IPS DF 6.9 (cell line): ENCODE measurements around the gene BRIP1.
"Not testable (repeated sequence)": the region's sequence is repeated elsewhere in the genome, so short reads cannot be mapped to it uniquely, and the experiment has no call there.

Experiments
- DNase-seq: peaks from one replicate; pipeline ENCODE4 v3.0.0-alpha.2; 2013; ENCODE audit warnings: low read depth, low spot score
- H3K27ac ChIP-seq: one replicate; pipeline ENCODE4 v1.5.1; 2013; ENCODE audit warnings: low read length, control low read depth
- H3K27me3 ChIP-seq: 2 replicates; pipeline ENCODE4 v1.6.1; 2013; ENCODE audit warnings: mild to moderate bottlenecking, low read length; ENCODE audit not compliant: control insufficient read depth, insufficient read depth
- H3K36me3 ChIP-seq: 2 replicates; pipeline ENCODE4 v1.6.1; 2013; ENCODE audit warnings: low read length; ENCODE audit not compliant: control insufficient read depth, insufficient read depth
- H3K4me1 ChIP-seq: 2 replicates; pipeline ENCODE4 v1.6.1; 2013; ENCODE audit warnings: low read length; ENCODE audit not compliant: control insufficient read depth, insufficient read depth
- H3K4me3 ChIP-seq: 2 replicates; pipeline ENCODE4 v1.5.1; 2013; ENCODE audit warnings: mild to moderate bottlenecking, low read length
- H3K9me3 ChIP-seq: 2 replicates; pipeline ENCODE4 v1.6.1; 2013; ENCODE audit warnings: low read length, inconsistent platforms; ENCODE audit not compliant: control insufficient read depth, insufficient read depth
- WGBS: extraction: QIAGEN DNeasy Blood & Tissue Kit; methylation state at CpG from one replicate; pipeline ENCODE4 v1.1.7; 2013; ENCODE audit warnings: mixed read lengths, missing lambda C conversion rate; ENCODE audit not compliant: insufficient read length, insufficient coverage; 5-methylcytosine and 5-hydroxymethylcytosine counted together

BRIP1 gene

GRCh38 chr17:61734012-61734411, 129.3 kb downstream of the BRIP1 start:
- Histone ChIP-seq H3K4me3 (no peak overlapping the region), H3K36me3 (no peaks in the 10 kb centered on the region; the same call in 1 of the 2 replicates), H3K27ac (no peak overlapping the region), H3K27me3 (no peaks in the 10 kb centered on the region), H3K4me1 (no peaks in the 10 kb centered on the region), H3K9me3 (no peaks in the 10 kb centered on the region)
- no peak for DNase-seq
- WGBS: no CpG with 5 or more reads among the region's 3 CpGs

- no peak for DNase-seq
- Histone ChIP-seq H3K27me3 (no peaks in the 10 kb centered on the region), H3K36me3 (no peaks in the 10 kb centered on the region; the same call in 1 of the 2 replicates), H3K9me3 (no peaks in the 10 kb centered on the region), H3K4me3 (no peak overlapping the region), H3K27ac (no peak overlapping the region), H3K4me1 (no peaks in the 10 kb centered on the region)
- WGBS: no CpG with 5 or more reads among the region's 5 CpGs
These were observed 130.3 kb downstream of the BRIP1 start for GRCh38 chr17:61733021-61733420.

- no peaks in the 10 kb centered on the region for H3K9me3 ChIP-seq
- no peak overlapping the region for H3K27ac ChIP-seq
- no peak overlapping the region for H3K4me3 ChIP-seq
- H3K27me3 ChIP-seq: no peaks in the 10 kb centered on the region
- WGBS: no CpG with 5 or more reads among the region's 3 CpGs
- H3K4me1 ChIP-seq: no peaks in the 10 kb centered on the region
- no peaks in the 10 kb centered on the region for H3K36me3 ChIP-seq
- no peak for DNase-seq
These were observed 131.2 kb downstream of the BRIP1 start for GRCh38 chr17:61732169-61732568.

GRCh38 chr17:61731330-61731729, 132.0 kb downstream of the BRIP1 start:
- Histone ChIP-seq H3K27me3 (no peaks in the 10 kb centered on the region), H3K4me3 (no peak overlapping the region), H3K9me3 (no peaks in the 10 kb centered on the region), H3K36me3 (no peaks in the 10 kb centered on the region), H3K4me1 (no peaks in the 10 kb centered on the region), H3K27ac (no peak overlapping the region)
- no peak for DNase-seq

GRCh38 chr17:61729690-61730268, 133.5 kb downstream of the BRIP1 start:
- no peak overlapping the region for H3K4me3 ChIP-seq
- H3K27me3 ChIP-seq: no peaks in the 10 kb centered on the region
- DNase-seq: no peak
- no CpG with 5 or more reads among the region's 5 CpGs for WGBS
- no peak overlapping the region for H3K27ac ChIP-seq
- no peaks in the 10 kb centered on the region for H3K9me3 ChIP-seq
- H3K4me1 ChIP-seq: no peaks in the 10 kb centered on the region
- no peaks in the 10 kb centered on the region for H3K36me3 ChIP-seq

GRCh38 chr17:61728297-61728836, 135.0 kb downstream of the BRIP1 start:
- no peak overlapping the region for H3K4me3 ChIP-seq
- H3K4me1 ChIP-seq: no peaks in the 10 kb centered on the region
- H3K9me3 ChIP-seq: no peaks in the 10 kb centered on the region
- H3K36me3 ChIP-seq: no peaks in the 10 kb centered on the region
- no CpG with 5 or more reads among the region's 3 CpGs for WGBS
- DNase-seq: no peak
- H3K27ac ChIP-seq: no peak overlapping the region
- no peaks in the 10 kb centered on the region for H3K27me3 ChIP-seq

GRCh38 chr17:61727798-61728197, 135.5 kb downstream of the BRIP1 start:
- not testable (repeated sequence) for H3K27me3 ChIP-seq, H3K4me1 ChIP-seq, H3K27ac ChIP-seq, H3K4me3 ChIP-seq, DNase-seq, H3K9me3 ChIP-seq, H3K36me3 ChIP-seq
- no CpG with 5 or more reads among the region's 8 CpGs for WGBS

- no peak for DNase-seq
These were observed 136.4 kb downstream of the BRIP1 start for GRCh38 chr17:61726977-61727376.

GRCh38 chr17:61724777-61725176, 138.6 kb downstream of the BRIP1 start:
- Histone ChIP-seq H3K36me3 (no peaks in the 10 kb centered on the region), H3K27ac (no peak overlapping the region), H3K27me3 (no peaks in the 10 kb centered on the region), H3K4me1 (no peaks in the 10 kb centered on the region), H3K4me3 (no peak overlapping the region), H3K9me3 (no peaks in the 10 kb centered on the region)
- WGBS: no CpG with 5 or more reads among the region's 1 CpG
- no peak for DNase-seq

More at GRCh38 chr17:61726977-61727376, 136.4 kb downstream of the BRIP1 start:
- Histone ChIP-seq H3K36me3 (no peaks in the 10 kb centered on the region), H3K4me3 (no peak overlapping the region), H3K27me3 (no peaks in the 10 kb centered on the region), H3K27ac (no peak overlapping the region), H3K9me3 (no peaks in the 10 kb centered on the region), H3K4me1 (no peaks in the 10 kb centered on the region)
- WGBS: no CpG with 5 or more reads among the region's 2 CpGs

- no peak overlapping the region for H3K27ac ChIP-seq
- H3K4me3 ChIP-seq: no peak overlapping the region
- no peaks in the 10 kb centered on the region for H3K36me3 ChIP-seq
- no peaks in the 10 kb centered on the region for H3K4me1 ChIP-seq
- no CpG with 5 or more reads among the region's 1 CpG for WGBS
- H3K27me3 ChIP-seq: no peaks in the 10 kb centered on the region
- H3K9me3 ChIP-seq: no peaks in the 10 kb centered on the region
- DNase-seq: no peak
These were observed 139.4 kb downstream of the BRIP1 start for GRCh38 chr17:61723914-61724313.

GRCh38 chr17:61723183-61723582, 140.1 kb downstream of the BRIP1 start:
- H3K9me3 ChIP-seq: no peaks in the 10 kb centered on the region
- no peaks in the 10 kb centered on the region for H3K36me3 ChIP-seq
- no peak overlapping the region for H3K27ac ChIP-seq
- no peaks in the 10 kb centered on the region for H3K4me1 ChIP-seq
- H3K4me3 ChIP-seq: no peak overlapping the region
- no peaks in the 10 kb centered on the region for H3K27me3 ChIP-seq
- DNase-seq: no peak
